Fibroblast of skin of right quadriceps (primary cell): ENCODE data around the gene GSG1L.

Experiments used
- DNase-seq: peaks from one replicate; pipeline ENCODE4 v3.0.0-alpha.2; 2013

Gene GSG1L

DNA sequence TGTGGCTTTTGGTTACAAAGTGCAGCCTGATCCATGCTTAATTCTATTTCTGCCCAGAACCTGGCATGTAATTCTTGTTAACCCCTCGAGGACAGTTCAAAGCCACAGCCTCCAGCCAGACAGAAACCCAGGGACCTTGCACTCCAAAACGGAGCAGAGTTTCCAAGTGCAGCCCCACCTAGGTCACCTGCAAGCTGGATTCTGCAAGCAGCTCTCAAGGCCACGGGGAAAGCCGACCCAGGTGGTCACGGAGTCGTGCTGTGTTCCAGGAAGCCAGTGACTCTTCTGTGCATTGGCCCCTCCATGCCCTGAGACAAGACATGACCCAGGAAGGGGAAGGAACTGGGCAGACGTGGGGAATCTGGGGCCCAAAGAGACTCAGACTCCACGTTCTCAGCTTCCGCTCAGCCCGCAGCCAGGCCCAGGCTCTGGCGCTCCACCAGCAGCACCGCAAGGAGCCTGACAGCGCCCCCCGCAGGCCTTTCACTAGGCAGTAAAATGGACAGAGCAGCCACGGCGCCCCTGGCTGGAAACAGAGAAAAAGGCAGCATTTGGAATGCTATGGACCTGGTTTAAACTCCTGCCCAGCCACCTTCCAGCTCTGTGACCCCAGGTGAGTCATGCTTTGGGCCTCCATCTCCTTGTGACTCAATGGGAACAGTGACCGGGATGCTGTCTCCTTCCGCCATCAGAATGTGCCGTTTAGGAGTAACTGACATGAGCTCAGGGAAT lies 27.3 kb upstream of the GSG1L start:
- peak; percentile 44 for DNase-seq

DNA sequence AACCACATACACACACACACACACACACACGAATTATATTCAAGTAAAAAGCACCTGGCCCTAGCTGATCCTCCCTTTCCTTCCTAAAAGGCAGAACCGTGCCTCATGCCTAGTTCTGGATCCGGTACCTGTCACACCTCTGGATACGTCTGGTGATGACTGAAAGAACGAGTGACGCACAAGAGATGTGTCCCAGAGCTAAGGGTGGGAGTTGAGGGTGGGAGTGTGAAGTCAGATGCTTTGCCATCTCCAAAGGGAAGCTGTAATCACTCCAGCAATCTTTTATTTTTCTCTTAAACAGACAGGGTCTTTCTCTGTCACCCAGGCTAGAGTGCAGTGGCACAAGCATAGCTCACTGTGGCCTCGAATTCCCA lies 26.5 kb upstream of the GSG1L start:
- DNase-seq = no peak

DNA sequence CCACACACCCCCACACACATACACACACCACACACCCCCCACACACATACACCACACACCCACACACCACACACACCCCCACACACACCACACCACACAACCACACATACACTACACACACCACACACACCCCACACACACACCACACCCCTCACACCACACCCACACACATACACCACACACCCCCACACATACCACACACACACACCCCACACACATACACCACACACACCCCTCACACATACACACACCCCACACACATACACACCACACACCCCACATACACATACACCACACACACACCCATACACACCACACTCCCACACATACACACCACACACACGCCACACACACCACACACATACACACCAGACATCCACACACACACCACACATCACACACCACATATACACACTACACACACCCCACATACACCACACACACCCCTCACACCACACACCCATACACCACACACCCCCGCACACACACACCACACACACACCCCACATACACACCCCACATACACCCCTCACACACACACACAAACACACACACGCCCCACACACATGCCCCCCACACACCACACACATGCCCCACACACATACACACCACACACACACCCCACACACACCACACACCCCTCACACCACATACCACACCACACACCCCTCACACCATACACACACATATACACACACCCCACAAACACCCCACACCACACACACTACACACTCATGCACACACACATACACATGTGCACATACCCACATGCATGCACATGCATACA lies 25.9 kb upstream of the GSG1L start:
- DNase-seq = no peak

DNA sequence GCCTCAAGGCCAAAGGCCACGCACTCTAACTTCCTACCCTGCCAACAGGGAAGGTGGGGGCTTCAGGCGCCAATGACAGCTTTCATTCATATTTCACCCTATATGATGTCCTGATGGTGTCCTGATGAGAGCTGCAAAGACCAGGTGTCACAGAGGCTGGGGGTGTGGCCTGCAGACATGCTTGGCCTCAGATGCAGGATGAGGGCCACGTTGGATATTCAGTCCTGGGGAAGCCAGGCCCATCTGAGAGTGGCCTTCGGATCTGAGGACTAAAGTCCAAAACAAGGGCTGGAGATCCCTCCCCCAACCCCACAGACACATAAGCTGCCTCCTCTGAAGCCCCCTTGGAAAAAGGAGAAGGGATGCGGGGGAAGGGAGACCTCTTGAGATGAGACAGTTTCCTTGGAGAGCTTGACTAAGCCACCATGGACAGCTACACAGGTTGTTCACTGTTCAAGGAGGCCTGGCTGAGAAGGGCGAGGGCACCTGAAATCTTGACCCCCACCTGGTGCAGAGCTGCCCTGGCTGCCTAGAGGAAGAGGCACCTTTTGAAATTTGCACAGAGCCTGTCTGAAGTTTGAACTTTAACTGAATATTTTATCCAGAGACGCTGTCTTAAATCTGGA lies 24.3 kb upstream of the GSG1L start:
- DNase-seq = no peak

DNA sequence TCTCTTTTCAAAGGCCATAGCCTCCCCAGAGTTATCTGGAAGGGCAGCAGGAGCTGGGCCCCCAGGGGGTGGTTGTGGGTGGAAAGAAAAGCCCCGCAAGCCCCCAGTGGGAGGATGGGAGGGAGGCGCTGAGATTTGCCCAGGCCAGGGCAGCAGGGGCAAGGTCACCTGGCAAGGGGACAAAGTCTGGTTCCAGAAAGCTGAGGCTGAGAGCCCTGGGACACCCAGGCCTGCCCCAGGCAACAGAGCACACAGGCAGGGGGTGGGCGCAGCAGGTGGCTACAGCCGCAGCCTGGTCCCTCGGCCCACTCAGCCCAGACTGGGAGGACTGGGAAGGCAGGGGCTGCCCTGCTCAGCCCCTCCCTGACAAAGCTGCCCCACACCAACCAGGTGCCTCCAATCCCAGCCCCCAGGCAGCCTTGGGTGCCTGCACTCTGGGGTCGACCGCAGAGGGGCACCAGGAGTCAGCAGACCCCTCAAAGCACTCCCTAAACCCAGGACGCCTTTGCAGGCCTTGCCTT lies 23.7 kb upstream of the GSG1L start:
- DNase-seq = no peak

DNA sequence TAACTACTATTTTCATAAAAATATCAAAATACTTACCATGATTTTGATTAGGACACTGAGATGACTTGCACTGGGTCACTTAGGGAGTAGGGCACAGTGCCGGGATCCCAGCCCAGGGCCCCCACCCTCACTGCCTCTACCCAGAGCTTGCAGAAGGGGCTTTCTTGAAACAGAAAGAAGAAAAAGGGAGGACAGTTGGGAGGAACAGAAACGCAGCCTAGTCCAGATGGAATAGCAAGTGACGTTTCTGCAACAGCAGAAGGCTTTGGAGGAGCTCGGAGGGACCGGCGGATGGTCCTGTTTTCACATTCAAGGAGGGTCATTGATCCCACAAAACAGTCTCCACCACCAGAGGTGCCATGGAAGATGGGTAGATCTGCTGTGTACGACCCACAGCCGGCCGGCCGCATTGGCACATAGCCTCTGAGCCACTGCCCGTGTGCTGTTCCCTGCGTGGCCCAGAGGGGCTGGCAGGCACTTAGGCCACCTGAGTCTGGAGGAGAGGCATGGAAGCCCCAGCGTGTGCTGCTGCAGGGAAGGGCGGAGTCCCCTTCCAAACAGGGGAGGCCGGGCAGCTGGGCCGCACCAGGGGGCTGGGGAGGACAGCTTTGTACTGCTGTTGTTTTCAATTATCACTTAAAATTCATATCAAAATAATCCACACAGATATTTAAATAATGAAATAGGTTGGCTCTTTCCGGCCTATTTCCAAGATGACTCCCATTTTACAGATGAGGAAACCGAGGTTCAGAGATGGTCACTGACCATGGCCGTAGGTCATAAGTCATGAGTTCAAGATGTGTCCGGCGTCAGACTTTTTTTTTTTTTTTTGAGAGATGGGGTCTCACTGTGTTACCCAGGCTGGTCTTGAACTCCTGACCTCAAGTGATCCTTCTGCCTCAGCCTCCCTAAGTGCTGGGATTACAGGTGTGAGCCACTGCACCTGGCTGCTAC lies 22.9 kb upstream of the GSG1L start:
- no peak for DNase-seq

DNA sequence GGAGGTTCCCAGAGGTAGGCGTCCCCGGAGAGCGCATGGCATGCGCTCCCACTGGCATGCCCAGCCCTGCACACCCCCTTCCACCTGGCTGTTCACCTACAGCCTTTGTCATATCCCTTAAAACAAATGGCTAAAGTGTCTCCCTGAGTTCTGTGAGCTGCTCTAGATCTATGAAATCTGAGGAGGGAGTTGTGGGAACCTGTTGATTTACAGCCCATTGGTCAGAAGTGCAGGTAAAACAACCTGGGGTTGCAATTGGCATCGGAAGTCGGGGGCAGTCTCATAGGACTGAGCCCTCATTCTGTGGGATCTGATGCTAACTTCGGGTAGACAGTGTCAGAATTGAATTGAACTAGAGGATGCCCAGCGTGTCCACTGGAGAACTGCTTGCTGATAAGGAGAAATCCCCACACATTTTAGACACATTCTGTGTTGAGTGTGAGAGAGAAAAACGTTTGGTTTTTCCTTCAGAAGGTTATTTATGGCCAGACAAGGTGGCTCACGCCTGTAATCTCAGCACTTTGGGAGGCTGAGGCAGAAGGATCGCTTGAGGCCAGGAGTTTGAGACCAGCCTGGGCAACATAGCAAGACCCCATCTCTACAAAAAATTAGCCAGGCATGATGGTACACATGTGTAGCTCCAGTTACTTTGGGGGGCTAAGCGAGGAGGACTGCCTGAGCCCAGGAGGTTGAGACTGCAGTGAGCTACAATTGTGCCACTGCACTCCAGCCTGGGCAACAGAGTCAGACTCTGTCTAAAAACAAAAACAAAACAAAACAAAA lies 22.1 kb upstream of the GSG1L start:
- DNase-seq = no peak

DNA sequence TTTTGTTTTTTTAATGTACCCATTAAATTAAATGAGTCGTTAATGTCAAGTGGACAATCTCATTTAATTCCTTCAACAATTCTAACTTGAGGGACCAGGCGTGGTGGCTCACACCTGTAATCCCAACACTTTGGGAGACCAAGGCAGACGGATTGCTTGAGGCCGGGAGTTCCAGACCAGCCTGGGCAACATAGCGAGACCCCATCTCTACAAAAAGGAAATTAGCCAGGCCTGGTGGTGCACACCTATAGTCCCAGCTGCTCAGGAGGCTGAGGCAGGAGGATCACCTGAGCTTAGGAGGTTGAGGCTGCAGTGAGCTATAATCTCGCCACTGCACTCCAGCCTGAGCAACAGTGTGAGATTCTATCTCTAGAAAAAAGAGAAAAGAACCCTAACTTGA lies 20.7 kb upstream of the GSG1L start:
- DNase-seq = no peak

DNA sequence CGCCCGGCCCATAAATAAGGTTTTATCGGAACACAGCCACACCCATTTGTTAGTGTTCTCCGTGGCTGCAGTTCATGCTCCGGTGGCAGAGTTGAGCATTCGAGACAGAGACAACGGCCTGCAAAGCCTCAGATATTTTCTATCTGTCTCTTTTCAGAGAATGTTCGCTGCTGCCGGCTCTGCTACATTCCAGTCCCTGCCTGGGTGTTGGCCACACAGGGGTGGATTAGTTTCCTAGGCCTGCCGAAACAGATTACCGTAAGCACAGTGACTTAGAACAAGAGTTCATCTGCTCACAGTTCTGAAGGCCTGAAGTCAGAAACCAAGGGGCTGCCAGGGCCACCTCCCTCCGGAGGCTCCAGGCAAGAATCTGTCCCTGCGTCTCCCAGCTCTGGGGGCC lies 19.1 kb upstream of the GSG1L start:
- DNase-seq = no peak

DNA sequence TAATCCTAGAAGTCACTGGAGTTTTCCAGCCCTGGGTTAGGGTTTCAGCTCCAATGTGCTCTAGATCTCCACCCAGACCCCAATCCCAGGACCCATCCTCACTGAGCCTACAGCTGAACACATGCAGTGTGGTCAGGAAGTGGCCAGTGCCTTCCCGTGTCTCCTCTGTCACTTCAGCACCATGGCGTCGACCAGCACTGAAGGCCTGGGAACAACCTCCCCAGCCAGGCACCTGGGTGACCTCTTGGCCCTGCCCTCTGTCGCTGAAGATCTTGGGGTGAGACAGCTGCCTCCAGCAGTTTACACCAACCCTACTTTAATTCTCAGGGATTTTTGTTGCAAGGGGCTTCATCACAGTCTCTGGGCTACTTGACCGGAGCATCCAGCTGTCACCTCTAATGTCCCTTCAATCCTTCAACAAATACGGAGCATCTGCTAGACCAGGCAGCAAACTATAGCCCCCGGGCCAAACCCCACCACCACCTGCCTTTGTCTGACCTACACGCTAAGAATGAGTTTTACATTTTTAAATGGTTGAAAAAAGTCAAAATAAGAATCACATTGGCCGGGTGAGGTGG lies 18.0 kb upstream of the GSG1L start:
- DNase-seq = no peak

DNA sequence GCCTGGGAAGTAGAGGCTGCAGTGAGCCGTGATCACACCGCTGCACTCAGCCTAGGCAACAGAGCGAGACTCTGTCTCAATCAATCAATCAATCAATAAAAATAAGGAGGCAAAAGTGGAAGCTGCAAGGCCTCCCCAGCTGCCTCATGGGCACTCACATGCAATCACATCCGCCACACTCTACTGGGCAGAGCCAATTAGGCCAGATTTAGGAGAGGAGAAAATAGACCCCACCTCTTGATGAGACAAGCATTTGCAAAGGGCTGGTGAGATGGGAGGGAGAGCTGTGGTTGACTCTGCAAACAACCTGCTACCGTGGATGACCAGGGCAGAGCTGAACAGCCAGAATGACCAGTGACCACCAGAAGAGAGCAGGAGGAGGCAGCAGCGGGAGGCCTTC lies 14.7 kb upstream of the GSG1L start:
- no peak for DNase-seq

DNA sequence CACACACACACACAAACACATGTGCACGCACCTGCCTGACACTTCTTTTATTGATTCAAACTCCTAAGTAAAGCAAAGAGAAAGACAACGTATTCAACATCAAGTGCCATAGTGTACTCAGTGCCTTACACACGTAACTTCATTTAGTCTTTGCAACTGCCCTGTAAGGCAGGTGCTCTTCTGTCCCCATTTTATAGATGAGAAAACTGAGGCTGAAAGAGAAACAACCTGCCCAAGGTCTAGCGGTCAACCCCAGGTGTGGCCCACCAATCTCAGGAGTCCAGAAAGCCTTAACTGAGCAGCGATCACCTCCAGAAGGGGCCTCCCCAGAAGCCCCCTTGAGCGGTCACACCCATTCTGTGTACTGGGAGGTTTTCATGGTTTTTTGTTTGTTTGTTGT lies 10.3 kb upstream of the GSG1L start:
- DNase-seq = no peak

DNA sequence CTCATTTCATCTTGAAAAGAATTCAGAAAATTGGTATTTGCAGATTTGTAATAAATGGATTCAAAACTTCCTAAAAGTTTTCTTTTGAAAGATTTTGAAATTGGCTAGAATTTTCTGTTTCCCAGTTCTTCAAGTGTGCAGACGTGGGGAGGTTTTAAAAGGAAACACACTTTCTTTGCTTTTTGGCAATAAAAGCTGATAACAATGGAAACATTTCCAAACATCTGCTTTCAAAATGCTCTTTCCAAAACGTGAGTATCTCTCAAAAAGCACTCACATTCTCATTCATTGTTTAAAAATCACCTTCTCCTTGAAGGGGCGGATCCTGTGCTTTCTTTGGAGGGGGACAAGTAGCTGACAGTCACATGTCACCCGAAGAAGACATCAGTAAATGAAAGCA lies 8.6 kb upstream of the GSG1L start:
- no peak for DNase-seq

DNA sequence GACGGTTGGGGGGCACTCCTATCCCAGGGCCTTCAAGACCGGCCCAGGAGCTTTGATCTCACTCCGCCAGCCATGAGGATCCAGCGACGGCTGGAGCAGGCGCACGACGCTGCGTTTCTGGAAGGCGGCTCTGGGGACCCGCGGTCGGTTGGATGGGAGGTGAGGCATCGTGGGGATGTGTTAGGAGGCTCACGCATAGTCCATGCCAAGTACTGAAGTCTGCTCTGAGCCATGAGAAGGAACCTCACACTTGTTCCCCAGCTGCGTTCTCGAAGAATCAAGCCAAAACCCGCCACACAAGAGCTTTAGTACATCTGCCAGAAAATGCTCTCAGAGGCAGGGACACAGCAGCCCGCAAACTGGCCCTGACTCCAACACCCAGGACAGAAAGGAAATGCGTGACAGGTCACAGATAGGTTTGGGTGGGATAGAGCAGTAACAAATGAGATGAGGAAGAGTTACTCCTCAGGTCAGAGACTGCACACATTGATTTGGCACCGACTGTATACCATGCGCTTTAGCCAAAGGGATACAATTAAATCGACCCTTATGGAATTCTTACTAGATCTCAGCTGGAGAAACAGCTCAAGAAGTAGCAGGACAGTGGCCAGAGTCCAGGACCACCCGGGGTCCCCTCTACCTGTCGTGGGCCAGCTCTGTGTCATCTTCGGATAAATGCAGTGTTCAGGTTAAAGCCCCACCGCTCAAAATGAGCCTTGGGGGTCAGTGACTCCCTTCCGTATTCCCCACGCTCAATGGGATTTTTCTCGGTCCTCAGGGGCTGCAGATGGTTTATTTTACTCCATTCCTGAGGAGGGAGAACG lies 6.7 kb upstream of the GSG1L start:
- DNase-seq = no peak

DNA sequence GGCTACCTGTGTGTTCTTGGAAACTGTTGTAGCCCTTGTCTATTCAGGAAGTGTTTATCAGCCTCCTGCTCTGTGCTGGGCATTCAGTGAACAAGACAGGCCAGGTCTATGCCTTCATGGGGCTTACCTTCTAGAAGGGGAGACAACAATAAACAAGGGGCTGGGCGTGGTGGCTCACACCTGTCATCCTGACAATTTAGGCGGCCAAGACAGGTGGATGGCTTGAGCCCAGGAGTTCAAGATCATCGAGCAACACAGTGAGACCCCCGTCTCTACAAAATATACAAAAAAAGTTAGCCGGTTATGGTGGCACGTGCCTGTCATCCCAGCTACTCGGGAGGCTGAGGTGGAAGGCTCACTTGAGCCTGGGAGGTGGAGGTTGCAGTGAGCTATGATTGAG lies 5.5 kb upstream of the GSG1L start:
- DNase-seq = no peak

DNA sequence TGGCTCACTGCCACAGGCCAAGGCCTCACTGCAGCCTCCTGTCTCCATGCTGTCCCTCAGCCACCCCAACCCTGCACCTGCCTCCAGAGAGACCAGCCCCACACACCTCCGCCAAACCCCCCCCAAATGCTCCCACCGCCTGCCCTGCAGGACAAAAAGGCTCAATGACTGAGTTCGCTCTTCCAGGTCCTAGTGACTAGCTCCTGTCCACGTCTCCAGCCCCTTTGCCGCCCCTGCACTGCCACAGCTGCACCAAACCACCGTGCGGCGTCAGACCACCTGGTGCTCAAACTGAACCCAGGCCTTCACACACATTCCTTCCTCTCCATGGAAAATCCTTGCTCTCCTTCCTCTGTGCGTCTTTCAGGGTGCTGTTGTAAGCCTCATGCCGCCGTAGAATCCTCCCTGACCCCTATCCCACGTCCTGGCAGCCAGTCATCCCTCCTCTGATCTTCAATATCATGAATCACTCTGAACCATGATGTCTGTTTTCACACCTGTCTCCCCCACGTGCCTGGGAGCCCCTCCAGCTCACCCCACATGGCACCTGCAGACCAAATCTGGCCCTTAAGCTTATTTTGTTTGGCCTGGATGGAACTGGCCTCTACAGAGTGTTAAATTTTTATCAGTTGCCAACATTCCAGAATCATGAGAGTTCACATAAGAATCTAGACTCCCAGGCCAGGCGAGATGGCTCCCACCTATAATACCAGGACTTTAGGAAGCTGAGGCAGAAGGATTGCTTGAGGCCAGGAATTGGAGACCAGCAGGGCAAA lies 4.3 kb upstream of the GSG1L start:
- DNase-seq = peak; percentile 59

DNA sequence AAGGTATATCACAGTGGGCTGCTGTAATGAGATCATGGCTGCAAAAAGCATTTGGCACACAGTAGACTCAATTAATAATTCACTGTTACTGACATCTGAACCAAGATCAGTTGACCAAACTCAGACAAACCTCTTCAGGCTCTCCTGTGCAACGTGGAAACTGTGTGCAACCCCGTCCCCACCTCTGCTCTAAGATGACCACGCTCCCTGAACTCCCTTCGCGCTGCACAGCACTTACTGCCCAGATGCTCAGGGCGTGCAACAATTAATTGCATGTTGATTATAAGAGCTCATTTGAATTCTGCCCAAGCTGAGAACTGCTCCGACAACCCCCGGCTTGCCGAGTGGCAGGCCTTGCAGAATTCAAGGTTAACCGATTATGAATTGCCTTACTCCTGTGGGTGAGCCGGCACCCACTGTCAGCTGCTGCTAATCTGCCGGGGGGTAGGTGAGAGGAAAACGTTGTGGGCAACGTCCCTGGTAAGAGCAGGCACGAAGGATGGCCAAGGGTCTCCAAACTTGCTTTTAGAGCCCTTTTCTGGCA lies 1.3 kb upstream of the GSG1L start:
- no peak for DNase-seq

DNA sequence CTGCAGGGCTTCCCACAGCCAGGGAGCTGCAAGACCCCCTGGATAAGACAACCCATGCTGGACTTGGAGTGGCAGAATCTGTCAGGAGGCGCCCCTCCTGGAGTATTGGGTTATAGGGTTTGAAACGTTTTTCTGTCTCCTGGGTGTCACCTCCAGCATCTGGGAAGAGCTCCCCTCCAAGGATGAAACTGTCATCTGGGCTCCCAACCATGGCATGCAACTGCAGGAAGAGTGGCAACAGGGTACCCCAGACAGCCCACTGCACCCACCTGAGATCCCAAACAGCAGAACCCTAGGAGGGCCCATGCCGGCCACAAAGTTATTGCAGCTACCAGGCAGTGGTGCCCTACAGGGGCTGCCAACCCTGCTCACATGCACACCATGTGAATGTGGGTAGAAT lies 636 bp upstream of the GSG1L start:
- DNase-seq = no peak

DNA sequence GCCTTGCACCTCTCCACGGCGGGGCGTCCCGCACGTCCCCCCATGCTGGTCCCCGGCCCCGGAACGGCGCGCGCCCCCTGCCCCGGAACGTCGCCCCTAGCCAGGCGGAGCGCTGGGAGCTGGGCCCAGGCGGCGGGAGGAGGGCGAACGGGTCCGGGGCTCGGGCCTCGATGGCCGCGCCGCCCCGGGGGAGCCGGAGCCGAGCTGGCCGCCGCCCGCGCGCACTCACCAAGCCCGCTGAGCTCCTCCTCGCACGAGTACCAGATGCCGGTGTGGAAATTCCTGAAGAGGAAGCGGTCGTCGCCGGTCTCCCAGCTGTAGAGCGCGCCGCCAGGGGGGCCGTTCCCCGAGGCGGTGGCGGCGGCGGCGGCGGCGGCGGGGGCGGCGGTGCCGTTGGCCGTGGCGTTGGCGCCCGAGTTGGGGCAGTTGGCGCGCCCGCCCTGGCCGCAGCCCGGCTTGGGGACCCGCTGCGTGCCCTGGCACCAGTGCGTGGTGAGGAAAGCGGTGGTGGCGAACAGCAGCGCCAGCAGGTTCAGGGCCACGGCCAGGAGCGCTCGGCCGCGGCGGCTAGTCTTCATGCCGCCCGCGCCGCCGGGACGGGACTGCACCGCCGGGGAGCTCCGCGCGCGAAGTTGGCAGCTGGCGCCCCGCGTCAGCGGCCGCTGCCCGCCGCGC lies 530 bp downstream of the GSG1L start:
- DNase-seq = no peak
